Activated T-helper 1 cell treated with anti-CD3 and anti-CD28 coated beads, Interleukin-12 subunit alpha, Interleukin-12 subunit beta, Interleukin-2, Interleukin-4 antibody, amounts not matched to agents 30 ng/mL and 10 ng/mL and 1 ng/mL, durations not matched to agents 14 hours and 24 hours and 36 hours (primary cell): ENCODE measurements around the gene SLC11A2. TPM values are rescaled to one million over a fixed set of nuclear protein-coding genes. Genes with fewer than 3 reads are reported as not detected.
"Not testable (repeated sequence)": the region's sequence is repeated elsewhere in the genome, so short reads cannot be mapped to it uniquely, and the experiment has no call there.

Experiments used
- DNase-seq: peaks from one replicate; pipeline ENCODE4 v3.0.0; 2021; ENCODE audit warnings: low spot score
- H3K27ac Mint-ChIP-seq: one replicate; pipeline ENCODE4 v1.8.0; 2021; ENCODE audit warnings: mild to moderate bottlenecking, mixed read lengths
- H3K27me3 Mint-ChIP-seq: one replicate; pipeline ENCODE4 v1.8.0; 2022; ENCODE audit warnings: mild to moderate bottlenecking, moderate library complexity, mixed read lengths; ENCODE audit not compliant: insufficient read depth
- H3K36me3 Mint-ChIP-seq: one replicate; pipeline ENCODE4 v1.8.0; 2021; ENCODE audit warnings: low read depth, mixed read lengths
- H3K4me1 Mint-ChIP-seq: one replicate; pipeline ENCODE4 v1.8.0; 2021; ENCODE audit warnings: low read depth, mixed read lengths
- H3K4me3 Mint-ChIP-seq: one replicate; pipeline ENCODE4 v1.8.0; 2021; ENCODE audit warnings: mild to moderate bottlenecking, moderate library complexity, mixed read lengths
- H3K9me3 Mint-ChIP-seq: one replicate; pipeline ENCODE4 v1.8.0; 2021; ENCODE audit warnings: mixed read lengths
- intact Hi-C: fragments of 100-400 bp; cut with micrococcal nuclease; formaldehyde crosslinking; loops from one replicate; pipeline ENCODE4 v1.15.1; 2024
- total RNA-seq: library from RNA; stranded (reverse); gene quantifications from 2 replicates; pipeline ENCODE4 v1.2.3, GENCODE V29; 2022

SLC11A2 gene
- total RNA-seq, 1 donor from 2014 or later, result 56.9 TPM

DNA sequence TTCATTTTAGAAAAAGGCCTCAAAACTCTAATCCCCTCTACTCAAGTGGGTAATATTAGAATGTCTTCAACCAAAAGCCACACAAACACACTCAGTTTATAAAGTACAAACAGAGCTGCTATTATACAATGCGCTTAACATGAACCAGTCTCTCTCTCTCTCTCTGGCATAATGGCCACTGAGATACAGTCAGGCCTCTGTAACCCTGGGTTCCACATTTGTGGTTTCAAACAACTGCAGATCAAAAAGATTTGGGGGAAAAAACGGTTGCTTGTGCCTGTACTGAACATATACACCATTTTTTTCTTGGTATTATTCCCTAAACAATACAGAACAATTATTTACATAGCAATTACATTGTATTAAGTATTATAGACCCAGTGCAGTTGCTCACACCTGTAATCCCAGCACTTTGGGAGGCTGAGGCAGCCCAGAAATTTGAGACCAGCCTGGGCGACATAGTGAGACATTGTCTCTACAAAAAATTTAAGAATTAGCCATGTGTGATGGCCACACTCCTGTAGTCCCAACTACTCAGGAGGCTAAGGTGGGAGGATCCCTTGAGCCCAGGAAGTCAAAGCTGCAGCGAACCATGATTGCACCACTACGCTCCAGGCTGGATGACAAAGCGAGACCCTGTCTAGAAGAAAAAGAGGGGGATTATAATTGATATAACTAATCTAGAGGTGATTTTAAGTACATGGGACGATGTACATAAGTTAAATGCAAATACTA is 5.6 kb downstream of the SLC11A2 start:
- no peak overlapping the region for H3K27ac Mint-ChIP-seq
- H3K36me3 Mint-ChIP-seq, result peaks cover 4% of the 10 kb centered on the region
- intact Hi-C loops, result loop anchor here (5.0 to 10.0 kb wide), 2 partner anchors 503 to 906 kb away; partner anchors contain the start of gene COX14

DNA sequence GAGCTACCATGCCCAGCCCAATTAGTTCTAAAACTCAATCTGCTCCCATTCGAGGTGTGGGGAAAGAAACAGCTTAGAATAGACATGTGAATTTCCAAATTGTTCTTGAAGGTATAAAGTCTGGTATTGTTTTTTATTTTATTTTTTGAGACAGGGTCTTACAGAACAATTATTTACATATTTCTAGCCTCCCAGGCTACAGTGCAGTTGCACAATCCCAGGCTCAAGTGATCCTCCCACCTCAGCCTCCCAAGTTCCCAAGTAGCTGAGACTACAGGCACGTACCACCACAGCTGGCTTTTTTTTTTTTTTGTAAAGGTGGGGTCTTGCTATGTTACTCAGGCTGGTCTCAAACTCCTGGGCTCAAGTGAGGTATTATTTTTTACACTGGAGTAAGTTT is 6.3 kb downstream of the SLC11A2 start:
- Mint-ChIP-seq H3K36me3 (peaks cover 4% of the 10 kb centered on the region), H3K4me1 (peaks cover 53% of the 10 kb centered on the region), H3K4me3 (no peak overlapping the region), H3K27ac (no peak overlapping the region), H3K9me3 (no peaks in the 10 kb centered on the region), H3K27me3 (no peaks in the 10 kb centered on the region)
- DNase-seq, result no peak
- intact Hi-C loops, result loop anchor here (5.0 to 10.0 kb wide), 2 partner anchors 503 to 905 kb away; partner anchors contain the start of gene COX14

More for the DNA sequence above, 5.6 kb downstream of the SLC11A2 start:
- no peaks in the 10 kb centered on the region for H3K9me3 Mint-ChIP-seq
- no peaks in the 10 kb centered on the region for H3K27me3 Mint-ChIP-seq
- H3K4me1 Mint-ChIP-seq, result peaks cover 57% of the 10 kb centered on the region
- no peak for DNase-seq
- H3K4me3 Mint-ChIP-seq, result no peak overlapping the region

DNA sequence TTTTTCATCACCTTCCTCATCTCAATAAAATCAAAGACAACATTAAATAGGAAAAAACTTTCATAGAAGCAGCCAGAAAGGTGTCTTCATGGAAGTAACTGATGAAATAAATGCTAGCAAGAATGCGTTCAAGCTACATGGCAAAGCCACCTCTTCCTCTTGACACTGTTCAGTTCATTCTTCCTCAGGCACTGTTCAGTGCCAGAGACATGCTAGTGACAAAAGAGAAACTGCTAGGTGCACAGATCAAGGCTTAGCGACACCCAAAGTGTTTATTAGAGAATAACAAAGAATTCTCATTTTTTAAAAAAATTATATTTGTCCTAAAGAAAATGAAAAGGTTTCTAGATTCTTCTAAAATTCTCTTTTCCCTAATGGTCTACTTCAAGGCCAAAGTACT is 7.2 kb downstream of the SLC11A2 start:
- intact Hi-C loops, result no loop called here
- Mint-ChIP-seq H3K9me3 (no peaks in the 10 kb centered on the region), H3K27me3 (no peaks in the 10 kb centered on the region), H3K4me1 (peaks cover 44% of the 10 kb centered on the region), H3K36me3 (peaks cover 4% of the 10 kb centered on the region), H3K27ac (no peak overlapping the region), H3K4me3 (no peak overlapping the region)
- no peak for DNase-seq

DNA sequence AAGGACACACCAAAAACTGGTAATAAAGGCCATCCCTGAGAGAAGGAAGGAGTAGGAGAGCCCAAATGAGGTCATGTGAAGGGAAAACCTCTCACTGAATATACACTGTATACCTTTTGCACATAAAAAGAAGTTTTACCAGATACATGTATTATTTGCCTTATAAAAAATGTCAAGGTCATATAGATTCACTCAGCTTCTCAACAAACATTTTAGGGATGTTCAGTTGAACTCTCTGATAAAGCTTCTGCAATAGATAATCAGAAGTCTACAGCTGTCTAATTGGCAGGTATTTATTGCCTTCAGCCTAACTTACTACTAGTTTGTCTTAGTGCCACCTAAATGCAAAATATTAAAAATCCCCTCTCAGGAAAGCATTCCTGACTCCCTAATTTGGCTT is 8.7 kb downstream of the SLC11A2 start:
- H3K4me1 Mint-ChIP-seq, result peaks cover 36% of the 10 kb centered on the region

DNA sequence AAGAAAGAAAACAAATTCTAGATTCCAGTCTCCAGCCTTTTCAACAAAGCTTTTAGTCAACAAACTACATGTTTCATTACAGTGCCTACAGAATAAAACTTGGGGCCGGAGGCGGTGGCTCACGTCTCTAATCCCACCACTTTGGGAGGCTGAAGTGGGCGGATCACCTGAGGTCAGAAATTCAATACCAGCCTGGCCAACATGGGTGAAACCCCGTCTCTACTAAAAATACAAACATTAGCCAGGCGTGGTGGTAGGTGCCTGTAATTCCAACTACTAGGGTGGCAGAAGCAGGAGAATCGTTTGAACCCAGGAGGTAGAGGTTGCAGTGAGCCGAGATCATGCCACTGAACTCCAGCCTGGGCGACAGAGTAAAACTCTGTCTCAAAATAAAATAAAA is 11.7 kb downstream of the SLC11A2 start:
- H3K27ac Mint-ChIP-seq, DNase-seq, intact Hi-C loops, H3K27me3 Mint-ChIP-seq, H3K4me3 Mint-ChIP-seq, H3K9me3 Mint-ChIP-seq, H3K36me3 Mint-ChIP-seq: not testable (repeated sequence)
- peaks cover 28% of the 10 kb centered on the region for H3K4me1 Mint-ChIP-seq

More for the DNA sequence above, 8.7 kb downstream of the SLC11A2 start:
- Mint-ChIP-seq H3K9me3 (no peaks in the 10 kb centered on the region), H3K27me3 (no peaks in the 10 kb centered on the region), H3K27ac (no peak overlapping the region), H3K36me3 (peaks cover 4% of the 10 kb centered on the region), H3K4me3 (no peak overlapping the region)
- no peak for DNase-seq
- intact Hi-C loops, result no loop called here

DNA sequence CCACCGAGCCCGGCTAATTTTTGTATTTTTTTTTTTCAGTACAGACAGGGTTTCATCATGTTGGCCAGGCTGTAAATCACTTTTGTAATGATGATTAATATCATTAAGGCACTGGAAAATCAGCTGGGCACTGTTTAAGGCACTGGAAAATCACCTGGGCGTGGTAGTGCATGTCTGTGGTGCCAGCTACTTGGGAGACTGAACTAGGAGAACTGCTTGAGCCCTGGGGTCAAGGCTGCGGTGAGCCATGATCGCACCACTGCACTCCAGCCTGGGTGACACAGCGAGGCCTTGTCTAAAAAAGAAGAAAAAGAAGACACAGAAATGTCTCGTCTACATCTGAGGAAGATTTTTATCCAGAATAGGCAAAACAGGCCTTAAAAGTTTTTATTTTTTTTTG is 12.7 kb downstream of the SLC11A2 start:
- intact Hi-C loops, result no loop called here
- no peak overlapping the region for H3K4me3 Mint-ChIP-seq
- no peak for DNase-seq
- peaks cover 33% of the 10 kb centered on the region for H3K4me1 Mint-ChIP-seq
- H3K9me3 Mint-ChIP-seq, result no peaks in the 10 kb centered on the region
- peaks cover 6% of the 10 kb centered on the region for H3K36me3 Mint-ChIP-seq
- H3K27me3 Mint-ChIP-seq, result no peaks in the 10 kb centered on the region
- H3K27ac Mint-ChIP-seq, result no peak overlapping the region

DNA sequence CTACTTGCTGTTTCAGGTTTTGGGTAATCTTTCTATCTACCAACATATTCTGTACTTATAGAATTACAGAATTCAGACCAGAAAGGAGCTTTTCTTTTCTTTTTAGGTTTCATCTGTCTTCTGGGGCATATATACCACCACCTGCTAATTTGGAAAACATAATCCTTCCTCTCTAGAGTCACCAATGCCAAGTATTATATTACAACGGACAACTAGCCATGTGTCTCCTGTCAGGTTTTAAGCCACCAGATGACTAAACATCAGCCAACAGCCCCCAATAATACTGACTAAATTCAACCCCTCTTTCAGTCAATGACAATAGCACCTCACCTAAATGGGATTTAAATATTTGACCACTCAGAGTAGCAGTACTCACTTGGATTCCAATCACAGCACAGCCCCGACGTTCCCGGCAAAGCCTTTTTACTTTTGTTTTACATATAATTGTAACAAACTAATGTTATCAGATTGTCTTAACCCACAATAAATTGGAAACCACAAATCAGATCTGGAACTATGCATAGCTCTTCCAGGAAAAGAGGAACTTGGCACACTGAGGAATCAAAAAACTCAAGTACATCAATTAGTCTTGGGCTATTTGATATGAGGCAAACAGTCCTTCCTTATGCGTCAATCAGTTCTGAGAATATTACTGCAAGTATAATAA is 13.5 kb downstream of the SLC11A2 start:
- H3K27ac Mint-ChIP-seq, result no peak overlapping the region
- intact Hi-C loops, result no loop called here

DNA sequence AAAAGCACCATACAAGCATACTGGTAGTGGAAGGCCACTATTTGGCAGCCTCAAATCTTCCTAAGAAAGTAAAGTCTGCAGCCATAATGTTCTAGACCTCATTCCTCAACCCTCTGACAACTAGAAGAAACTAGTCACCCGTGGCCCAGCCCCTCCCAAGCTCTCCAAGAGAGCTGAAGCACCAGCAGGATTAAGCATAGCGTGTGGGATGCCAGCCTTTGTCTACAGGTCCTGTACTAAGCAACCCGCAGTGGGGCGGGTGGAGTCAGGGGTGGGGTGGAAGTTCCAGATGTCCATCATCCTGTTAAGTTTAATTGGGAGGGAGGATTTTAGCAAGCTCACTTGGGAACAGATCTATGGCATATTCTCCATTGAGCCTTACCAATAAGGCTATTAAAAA is 14.2 kb downstream of the SLC11A2 start:
- no peak for DNase-seq
- intact Hi-C loops, result no loop called here
- Mint-ChIP-seq H3K4me1 (peaks cover 28% of the 10 kb centered on the region), H3K9me3 (no peaks in the 10 kb centered on the region), H3K27ac (no peak overlapping the region), H3K36me3 (peaks cover 8% of the 10 kb centered on the region), H3K4me3 (no peak overlapping the region), H3K27me3 (no peaks in the 10 kb centered on the region)

More for the DNA sequence above, 13.5 kb downstream of the SLC11A2 start:
- Mint-ChIP-seq H3K4me3 (no peak overlapping the region), H3K27me3 (no peaks in the 10 kb centered on the region), H3K9me3 (no peaks in the 10 kb centered on the region), H3K36me3 (peaks cover 8% of the 10 kb centered on the region), H3K4me1 (peaks cover 33% of the 10 kb centered on the region)
- no peak for DNase-seq

DNA sequence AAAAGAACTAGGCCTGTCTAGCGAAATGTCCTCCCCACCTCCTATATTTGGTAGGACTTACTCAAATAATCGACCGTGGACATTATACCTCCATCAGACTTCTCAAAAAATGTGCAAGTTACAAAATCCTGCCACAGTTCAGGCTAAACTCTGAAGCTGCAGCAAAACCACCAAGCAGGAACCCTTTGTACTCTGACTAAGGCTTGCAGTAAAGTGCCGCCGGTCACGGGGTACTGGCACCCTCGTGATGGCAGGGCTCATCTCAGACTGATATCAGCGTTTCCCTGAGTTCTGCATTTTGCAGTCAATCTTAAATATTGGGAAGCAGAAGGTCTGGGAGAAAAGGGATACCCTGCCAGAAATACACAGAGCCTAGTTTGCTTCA is 17.1 kb downstream of the SLC11A2 start:
- intact Hi-C loops, result loop anchor here (1.0 kb wide), 1 partner anchor 17 kb away; the partner anchor contains the start of gene SLC11A2
- H3K4me3 Mint-ChIP-seq, result peak overlapping the region; percentile 6

DNA sequence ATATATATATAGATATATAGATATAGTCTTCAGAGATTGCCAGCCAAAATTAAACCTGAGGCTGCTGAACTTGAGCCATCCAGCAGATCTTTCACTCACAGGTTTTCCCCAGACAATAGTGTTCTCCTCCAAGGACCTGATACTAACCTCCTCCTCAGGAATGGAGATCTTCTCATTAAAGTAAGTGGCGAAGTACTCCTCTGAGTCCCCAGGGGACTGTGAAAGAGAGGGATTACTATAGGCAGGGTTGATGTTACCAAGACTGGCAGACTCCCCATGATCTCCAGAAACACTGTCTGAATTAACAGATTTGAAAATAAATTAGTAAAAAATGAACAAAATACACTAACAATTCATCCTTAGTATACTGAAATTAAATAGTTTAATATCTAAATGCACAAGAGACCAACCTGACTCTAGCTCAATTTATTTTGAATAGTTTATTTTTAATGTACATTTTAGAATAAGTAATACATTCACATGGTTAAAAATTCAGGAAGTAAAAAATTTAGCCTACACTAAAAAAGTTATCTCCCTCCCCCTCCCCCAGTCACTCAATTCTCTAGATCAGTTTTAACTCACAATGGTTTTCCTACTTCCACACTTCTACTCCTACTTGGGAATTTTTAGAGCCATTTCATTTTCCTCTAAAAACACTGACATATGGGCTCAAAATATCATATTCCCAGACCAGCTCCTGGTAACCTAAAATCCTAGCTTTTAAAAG is 17.7 kb downstream of the SLC11A2 start:
- peak overlapping the region; percentile 75 for H3K27ac Mint-ChIP-seq
- no peaks in the 10 kb centered on the region for H3K9me3 Mint-ChIP-seq
- H3K4me3 Mint-ChIP-seq, result peak overlapping the region; percentile 6
- no peaks in the 10 kb centered on the region for H3K27me3 Mint-ChIP-seq
- intact Hi-C loops, result loop anchor here (1.0 kb wide), 1 partner anchor 18 kb away; the partner anchor contains the start of gene SLC11A2
- no peak for DNase-seq
- H3K36me3 Mint-ChIP-seq, result peaks cover 20% of the 10 kb centered on the region
- H3K4me1 Mint-ChIP-seq, result peaks cover 28% of the 10 kb centered on the region

More for the DNA sequence above, 17.1 kb downstream of the SLC11A2 start:
- H3K36me3 Mint-ChIP-seq, result peaks cover 20% of the 10 kb centered on the region
- no peaks in the 10 kb centered on the region for H3K27me3 Mint-ChIP-seq
- H3K4me1 Mint-ChIP-seq, result peaks cover 28% of the 10 kb centered on the region
- H3K27ac Mint-ChIP-seq, result peak overlapping the region; percentile 75
- H3K9me3 Mint-ChIP-seq, result no peaks in the 10 kb centered on the region
- DNase-seq, result peak; percentile 28

DNA sequence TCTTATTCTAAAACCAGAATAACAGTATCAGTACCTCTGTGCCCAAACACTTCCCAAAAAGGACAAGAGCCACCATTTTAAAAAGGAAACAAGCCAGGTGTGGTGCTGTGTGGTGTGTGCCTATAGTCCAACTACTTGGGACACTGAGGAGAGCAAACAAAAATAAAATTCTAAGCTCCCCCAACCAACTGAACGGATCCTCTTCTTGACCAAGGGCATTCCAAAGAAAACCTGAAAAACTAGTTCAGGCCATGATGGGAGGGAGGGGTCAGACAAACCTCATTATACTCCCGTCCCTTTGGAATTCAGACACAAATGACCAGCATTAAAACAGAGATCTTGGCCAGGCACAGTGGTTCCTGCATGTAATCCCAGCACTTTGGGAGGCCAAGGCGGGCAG is 20.5 kb downstream of the SLC11A2 start:
- Mint-ChIP-seq H3K4me3 (no peak overlapping the region), H3K27me3 (no peaks in the 10 kb centered on the region), H3K9me3 (no peaks in the 10 kb centered on the region), H3K4me1 (peaks cover 15% of the 10 kb centered on the region), H3K36me3 (peaks cover 22% of the 10 kb centered on the region), H3K27ac (no peak overlapping the region)
- DNase-seq, result no peak
- intact Hi-C loops, result no loop called here

DNA sequence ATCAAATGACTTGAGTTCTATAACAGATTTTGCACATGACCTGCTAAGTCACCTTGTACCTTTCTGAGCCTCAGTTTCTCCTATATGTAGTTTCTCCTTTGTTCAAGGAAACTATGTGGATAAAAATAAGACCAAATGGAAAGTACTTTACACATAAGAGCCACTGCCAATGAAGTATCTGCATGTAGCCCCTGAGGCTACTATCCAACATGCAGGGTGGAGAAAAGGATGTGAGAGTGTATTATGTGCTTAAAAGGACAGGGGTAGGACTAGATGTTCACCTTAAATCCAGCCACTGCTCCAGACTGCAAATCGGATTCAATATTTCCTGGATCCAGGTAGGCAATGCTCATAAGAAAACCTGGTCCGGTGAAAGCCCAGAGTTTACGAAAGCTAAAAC is 21.2 kb downstream of the SLC11A2 start:
- Mint-ChIP-seq H3K4me3 (no peak overlapping the region), H3K27ac (no peak overlapping the region), H3K4me1 (peaks cover 17% of the 10 kb centered on the region), H3K36me3 (peaks cover 28% of the 10 kb centered on the region), H3K9me3 (no peaks in the 10 kb centered on the region), H3K27me3 (no peaks in the 10 kb centered on the region)
- intact Hi-C loops, result no loop called here
- no peak for DNase-seq

DNA sequence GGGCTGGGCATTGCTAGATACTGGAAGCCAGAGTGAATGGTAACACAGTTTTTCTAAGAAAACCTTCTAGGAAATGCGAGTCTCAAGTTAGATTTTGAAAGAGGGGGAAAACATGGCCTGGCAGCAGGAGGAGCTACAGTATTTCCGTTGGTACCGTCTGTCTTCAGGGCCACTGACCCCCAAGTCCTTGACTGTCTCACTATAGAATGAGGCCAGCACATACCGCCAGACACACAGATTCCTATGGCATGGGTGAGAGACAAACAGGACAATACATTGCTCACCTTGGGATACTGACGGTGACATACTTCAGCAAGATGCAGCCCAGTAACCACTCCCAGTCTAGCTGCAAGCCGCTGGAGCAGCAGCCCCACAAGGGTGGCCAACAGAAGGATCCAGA is 21.7 kb downstream of the SLC11A2 start:
- Mint-ChIP-seq H3K4me1 (peaks cover 19% of the 10 kb centered on the region), H3K9me3 (no peaks in the 10 kb centered on the region), H3K27ac (no peak overlapping the region), H3K27me3 (no peaks in the 10 kb centered on the region), H3K36me3 (peaks cover 32% of the 10 kb centered on the region), H3K4me3 (no peak overlapping the region)
- intact Hi-C loops, result no loop called here
- DNase-seq, result no peak
